HG03045 (cell line): ENCODE measurements around the gene FLOT1.
A peak's percentile ranks its signal among the peaks of the same experiment; 100 is the strongest.
"Not testable (repeated sequence)": the region's sequence is repeated elsewhere in the genome, so short reads cannot be mapped to it uniquely, and the experiment has no call there.

Source experiments
- ATAC-seq: cut with Tn5 transposase; IDR thresholded peaks from one replicate; pipeline ENCODE4 v1.9.1; 2021; ENCODE audit warnings: mild to moderate bottlenecking, moderate library complexity; ENCODE audit not compliant: unreplicated experiment

Gene FLOT1

GRCh38 chr6:30723843-30724741, 18.4 kb downstream of the FLOT1 start:
- not testable (repeated sequence) for ATAC-seq

- ATAC-seq = not testable (repeated sequence)
Observed at GRCh38 chr6:30723159-30723842, 19.2 kb downstream of the FLOT1 start.

- ATAC-seq = no peak
Observed at GRCh38 chr6:30722280-30723112, 20.0 kb downstream of the FLOT1 start.

- ATAC-seq = not testable (repeated sequence)
Observed at GRCh38 chr6:30722025-30722279, 20.5 kb downstream of the FLOT1 start.

- ATAC-seq = peak; percentile 33
Observed at GRCh38 chr6:30721198-30722024, 21.1 kb downstream of the FLOT1 start.

- ATAC-seq = no peak
Observed at GRCh38 chr6:30720738-30721197, 21.7 kb downstream of the FLOT1 start.

- peak; percentile 42 for ATAC-seq
Observed at GRCh38 chr6:30719791-30720737, 22.4 kb downstream of the FLOT1 start, which contains the start of gene TUBB. Gene TUBB, plus strand, starts transcription at chr6:30720352. Its CDS starts 155 bp downstream, at chr6:30720507.

GRCh38 chr6:30719356-30719755, 23.1 kb downstream of the FLOT1 start:
- ATAC-seq = no peak

GRCh38 chr6:30717845-30718720, 24.4 kb downstream of the FLOT1 start:
- ATAC-seq = not testable (repeated sequence)

- ATAC-seq = peak; percentile 73
Observed at GRCh38 chr6:30717129-30717844, 25.2 kb downstream of the FLOT1 start, which contains the start of gene MDC1. Gene MDC1, minus strand, starts transcription at chr6:30717281. Its CDS starts 2,106 bp downstream, at chr6:30715175.

GRCh38 chr6:30716879-30717128, 25.7 kb downstream of the FLOT1 start:
- ATAC-seq = no peak

GRCh38 chr6:30714263-30714662, 28.2 kb downstream of the FLOT1 start:
- no peak for ATAC-seq

GRCh38 chr6:30712441-30712945, 30.0 kb downstream of the FLOT1 start:
- ATAC-seq = no peak

GRCh38 chr6:30711758-30712380, 30.6 kb downstream of the FLOT1 start:
- ATAC-seq = no peak

GRCh38 chr6:30709101-30709868, 33.2 kb downstream of the FLOT1 start:
- no peak for ATAC-seq

GRCh38 chr6:30707281-30707850, 35.1 kb downstream of the FLOT1 start:
- ATAC-seq = no peak
